HL-60/S4 treated with retinoic acid at 250 ng/mL for 4 days and 3 days (cell line): ENCODE results near the gene ZNF821.
"Not testable (repeated sequence)": the region's sequence is repeated elsewhere in the genome, so short reads cannot be mapped to it uniquely, and the experiment has no call there.

ENCODE experiments used
- in situ Hi-C: fragments of 300-500 bp; cut with MboI; formaldehyde crosslinking; loops from 2 replicates; pipeline ENCODE4 v1.7.0; 2022; ENCODE audit warnings: low sequenced_read_pairs

Gene ZNF821

DNA sequence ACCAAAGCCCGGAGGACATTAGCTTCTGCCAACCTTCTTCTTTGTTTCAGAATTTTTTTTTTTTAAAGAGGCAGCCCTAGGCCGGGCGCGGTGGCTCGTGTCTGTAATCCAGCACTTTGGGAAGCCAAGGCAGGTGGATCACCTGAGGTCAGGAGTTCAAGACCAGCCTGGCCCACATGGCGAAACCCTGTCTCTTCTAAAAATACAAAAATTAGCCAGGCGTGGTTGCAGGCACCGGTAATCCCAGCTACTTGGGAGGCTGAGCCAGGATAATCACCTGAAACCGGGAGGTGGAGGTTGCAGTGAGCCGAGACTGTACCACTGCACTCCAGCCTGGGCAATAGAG is 66.9 kb downstream of the ZNF821 start:
- in situ Hi-C loops: not testable (repeated sequence)

DNA sequence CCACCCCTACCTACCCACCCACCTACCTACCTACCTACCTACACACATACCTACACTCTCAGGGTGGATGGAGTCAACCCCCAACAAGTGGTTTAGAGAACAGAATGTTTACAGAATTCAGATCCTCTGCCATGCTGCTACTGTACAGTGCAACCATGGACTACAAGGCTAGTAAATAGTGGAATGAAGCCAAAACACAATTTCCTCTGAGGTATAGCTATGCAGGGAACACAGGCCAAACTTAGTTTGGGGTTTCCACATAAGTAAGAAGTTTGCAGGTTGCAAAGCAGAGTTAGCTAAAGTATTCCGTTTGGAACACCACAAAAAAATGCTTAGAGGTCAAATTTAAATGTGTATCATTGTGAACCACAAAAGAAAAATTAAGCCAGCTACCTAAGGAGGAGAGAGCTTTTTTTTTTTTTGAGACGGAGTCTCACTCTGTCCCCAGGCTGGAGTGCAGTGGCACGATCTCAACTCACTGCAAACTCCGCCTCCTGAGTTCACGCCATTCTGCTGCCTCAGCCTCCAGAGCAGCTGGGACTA is 72.7 kb downstream of the ZNF821 start:
- in situ Hi-C loops: no loop called here

DNA sequence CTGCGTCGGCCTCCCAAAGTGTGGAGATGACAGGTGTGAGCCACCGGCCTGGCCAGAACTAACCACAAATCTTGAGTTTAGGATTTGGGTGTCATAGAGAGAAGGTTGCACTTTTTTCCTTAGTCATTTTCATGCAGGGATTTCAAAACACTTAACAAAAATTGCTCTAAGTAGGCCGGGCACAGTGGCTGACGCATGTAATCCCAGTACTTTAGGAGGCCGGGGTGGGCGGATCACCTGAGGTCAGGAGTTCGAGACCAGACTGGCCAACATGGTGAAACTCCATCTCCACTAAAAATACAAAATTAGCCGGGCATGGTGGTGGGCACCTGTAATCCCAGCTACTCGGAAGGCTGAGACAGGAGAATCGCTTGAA is 73.8 kb downstream of the ZNF821 start:
- in situ Hi-C loops: not testable (repeated sequence)
